Stimulated activated CD4-positive, alpha-beta T cell treated with anti-CD3 and anti-CD28 coated beads, Interleukin-2, amount 100 ng/mL, for 24 hours (primary cell): ENCODE results near the gene TRIP4.

ENCODE experiments used
- DNase-seq, 2 donors: peaks; one replicate each; pipeline ENCODE4 v3.0.0-alpha.2; 2020

The TRIP4 gene

GRCh38 chr15:64500695-64501395 lies 113.2 kb downstream of the TRIP4 start:
- no peak for DNase-seq

GRCh38 chr15:64501396-64501715 lies 113.7 kb downstream of the TRIP4 start:
- DNase-seq = no peak

GRCh38 chr15:64502151-64502550 lies 114.5 kb downstream of the TRIP4 start:
- DNase-seq = no peak

- DNase-seq = no peak
Observed at GRCh38 chr15:64502551-64502950, 114.9 kb downstream of the TRIP4 start.

- no peak for DNase-seq
Observed at GRCh38 chr15:64503197-64503596, 115.6 kb downstream of the TRIP4 start.

- no peak for DNase-seq
Observed at GRCh38 chr15:64503640-64504039, 116.0 kb downstream of the TRIP4 start.
